H1 (cell line): Measurements from ENCODE around the gene CLMP. TPM values are rescaled to one million over a fixed set of nuclear protein-coding genes. Genes with fewer than 3 reads are reported as not detected.

Source experiments
- CTCF ChIA-PET: fragments of 300-600 bp; sonication (Branson Sonifier 250); formaldehyde crosslinking; loops from one replicate; lab custom pipeline; 2021; ENCODE audit not compliant: partially characterized antibody; lab: Charles Lee
- POLR2A ChIA-PET: fragments of 300-600 bp; sonication (Branson Sonifier 250); formaldehyde crosslinking; loops from one replicate; lab custom pipeline; 2021; ENCODE audit warnings: inconsistent platforms; ENCODE audit not compliant: partially characterized antibody; lab: Charles Lee
- DNase-seq, 2 experiments: peaks; one replicate each; pipeline versions ENCODE4 v3.0.0 to v3.0.0-alpha.2; 2010 to 2022; ENCODE audit warnings: low spot score in 2 of 2, low read depth in 1 of 2, mixed read lengths in 1 of 2
- FAIRE-seq: peaks from 2 replicates; lab custom pipeline; 2011; peaks lifted over from hg19 to GRCh38; lab: Jason Lieb, UNC
- H2AFZ ChIP-seq: 2 replicates; pipeline ENCODE4 v1.8.1; 2012; ENCODE audit warnings: low read length, inconsistent platforms
- H2AK5ac ChIP-seq: 2 replicates; pipeline ENCODE4 v1.6.1; 2013; ENCODE audit warnings: low read depth, low read length
- H2BK120ac ChIP-seq: replicated peaks from 2 replicates; pipeline ENCODE3; 2013; ENCODE audit warnings: low read depth, low read length, inconsistent platforms
- H2BK12ac ChIP-seq: 2 replicates; pipeline ENCODE4 v1.6.1; 2013; ENCODE audit warnings: low read depth, low read length
- H2BK15ac ChIP-seq: 2 replicates; pipeline ENCODE4 v1.6.1; 2013; ENCODE audit warnings: low read length
- H2BK20ac ChIP-seq: 2 replicates; pipeline ENCODE4 v1.6.1; 2013; ENCODE audit warnings: low read length
- H2BK5ac ChIP-seq: 2 replicates; pipeline ENCODE4 v1.6.1; 2013; ENCODE audit warnings: low read depth, low read length
- H3K14ac ChIP-seq: 2 replicates; pipeline ENCODE4 v1.6.1; 2013; ENCODE audit warnings: inconsistent platforms; ENCODE audit not compliant: insufficient read length
- H3K18ac ChIP-seq: 2 replicates; pipeline ENCODE4 v1.6.1; 2013; ENCODE audit warnings: low read length; ENCODE audit errors: extremely low read depth
- H3K23ac ChIP-seq: 2 replicates; pipeline ENCODE4 v1.6.1; 2013; ENCODE audit warnings: inconsistent platforms; ENCODE audit not compliant: insufficient read length
- H3K23me2 ChIP-seq: 2 replicates; pipeline ENCODE4 v1.6.1; 2013; ENCODE audit warnings: low read depth, low read length
- H3K27ac ChIP-seq: 2 replicates; pipeline ENCODE4 v1.6.1; 2011; ENCODE audit warnings: low read depth, low read length, inconsistent platforms
- H3K27me3 ChIP-seq, 4 experiments: replicated peaks in 1 of 4; 1 replicate in 1 of 4; 2 replicates in 3 of 4; pipeline versions ENCODE4 v1.6.1 to v1.8.1; 2011 to 2013; ENCODE audit warnings: low read length in 3 of 4, mild to moderate bottlenecking in 3 of 4, inconsistent platforms in 2 of 4, mixed read lengths in 2 of 4, moderate library complexity in 1 of 4; ENCODE audit not compliant: control insufficient read depth in 3 of 4, insufficient read depth in 3 of 4; ENCODE audit errors: extremely low read depth in 1 of 4
- H3K36me3 ChIP-seq, 4 experiments: 2 replicates each; pipeline versions ENCODE4 v1.6.1 to v1.8.1; 2011 to 2013; ENCODE audit warnings: mild to moderate bottlenecking in 4 of 4, low read length in 3 of 4, moderate library complexity in 2 of 4, control low read depth in 1 of 4, inconsistent platforms in 1 of 4; ENCODE audit not compliant: insufficient read depth in 4 of 4, control insufficient read depth in 2 of 4
- H3K4ac ChIP-seq: replicated peaks from 2 replicates; pipeline ENCODE3; 2013; ENCODE audit warnings: low read length, low read depth, mixed read lengths, inconsistent platforms; ENCODE audit not compliant: insufficient read length
- H3K4me1 ChIP-seq, 4 experiments: replicated peaks in 1 of 4; 1 replicate in 1 of 4; 2 replicates in 3 of 4; pipeline versions ENCODE4 v1.6.1 to v1.8.1; 2011 to 2013; ENCODE audit warnings: low read length in 3 of 4, inconsistent platforms in 2 of 4, mixed read lengths in 1 of 4; ENCODE audit not compliant: insufficient read depth in 4 of 4, control insufficient read depth in 3 of 4
- H3K4me2 ChIP-seq, 2 experiments: 2 replicates each; pipeline versions ENCODE4 v1.6.1 to v1.8.1; 2011 to 2013; ENCODE audit warnings: low read depth in 2 of 2, low read length in 2 of 2, control low read depth in 1 of 2, inconsistent platforms in 1 of 2, mild to moderate bottlenecking in 1 of 2; ENCODE audit not compliant: insufficient read depth in 1 of 2
- H3K4me3 ChIP-seq, 4 experiments: fragments of 200-600, 300-600 bp in 1 of 4; sonication (generic), shearing (Covaris generic), sonication (Bioruptor Twin) in 1 of 4; 2 replicates each; pipeline versions ENCODE4 v1.5.1 to v1.8.1; 2011 to 2016; ENCODE audit warnings: low read length in 4 of 4, low read depth in 3 of 4, control low read depth in 2 of 4, inconsistent platforms in 2 of 4, mild to moderate bottlenecking in 2 of 4, mixed read lengths in 1 of 4, moderate library complexity in 1 of 4; ENCODE audit not compliant: insufficient read depth in 2 of 4; ENCODE audit errors: extremely low read depth in 1 of 4
- H3K56ac ChIP-seq: replicated peaks from 2 replicates; pipeline ENCODE3; 2013; ENCODE audit warnings: low read depth, mild to moderate bottlenecking, mixed read lengths, low read length, inconsistent platforms; ENCODE audit not compliant: insufficient read length
- H3K79me1 ChIP-seq: 2 replicates; pipeline ENCODE4 v1.6.1; 2013; ENCODE audit warnings: low read depth, low read length, control low read depth
- H3K79me2 ChIP-seq, 2 experiments: 2 replicates each; pipeline versions ENCODE4 v1.6.1 to v1.8.1; 2012 to 2013; ENCODE audit warnings: low read length in 2 of 2, mild to moderate bottlenecking in 2 of 2, inconsistent platforms in 1 of 2; ENCODE audit not compliant: insufficient read depth in 2 of 2, control insufficient read depth in 1 of 2
- H3K9ac ChIP-seq, 4 experiments: replicated peaks in 1 of 4; 1 replicate in 1 of 4; 2 replicates in 3 of 4; pipeline versions ENCODE4 v1.6.1 to v1.8.1; 2011 to 2013; ENCODE audit warnings: low read depth in 3 of 4, low read length in 3 of 4, control low read depth in 2 of 4, mild to moderate bottlenecking in 2 of 4, moderate library complexity in 2 of 4, inconsistent platforms in 1 of 4; ENCODE audit errors: extremely low read depth in 1 of 4
- H3K9me3 ChIP-seq, 2 experiments: 2 replicates each; pipeline versions ENCODE4 v1.6.1 to v1.8.1; 2012 to 2013; ENCODE audit warnings: mild to moderate bottlenecking in 2 of 2, moderate library complexity in 2 of 2, control low read depth in 1 of 2, inconsistent platforms in 1 of 2, low read depth in 1 of 2, low read length in 1 of 2, mixed read lengths in 1 of 2; ENCODE audit not compliant: insufficient read depth in 2 of 2
- H4K20me1 ChIP-seq, 2 experiments: replicated peaks in 1 of 2; 2 replicates each; pipeline versions ENCODE3 to v1.8.1; 2011 to 2013; ENCODE audit warnings: inconsistent platforms in 2 of 2, low read length in 2 of 2, mild to moderate bottlenecking in 1 of 2; ENCODE audit not compliant: insufficient read depth in 2 of 2, control insufficient read depth in 1 of 2
- H4K5ac ChIP-seq: 2 replicates; pipeline ENCODE4 v1.6.1; 2013; ENCODE audit warnings: low read length, low read depth, mixed read lengths, inconsistent platforms; ENCODE audit not compliant: insufficient read length
- H4K8ac ChIP-seq: 2 replicates; pipeline ENCODE4 v1.8.0; 2013; ENCODE audit warnings: mild to moderate bottlenecking, moderate library complexity, low read length, inconsistent platforms; ENCODE audit not compliant: insufficient read depth; ENCODE audit errors: extremely low read depth
- H4K91ac ChIP-seq: replicated peaks from 2 replicates; pipeline ENCODE3; 2013; ENCODE audit warnings: low read length, mixed read lengths, inconsistent platforms; ENCODE audit not compliant: insufficient read length
- CHD2 ChIP-seq: IDR thresholded peaks from 2 replicates; pipeline ENCODE4 v1.6.1; 2012; ENCODE audit warnings: low read length, improper control_type of control experiment
- HDAC6 ChIP-seq: IDR thresholded peaks from one replicate; pipeline ENCODE4 v1.7.1; 2012; ENCODE audit warnings: low read depth, mild to moderate bottlenecking, inconsistent platforms, low read length, moderate library complexity
- RXRA ChIP-seq: IDR thresholded peaks from 2 replicates; pipeline ENCODE4 v1.6.1; 2011; ENCODE audit warnings: low read depth, mild to moderate bottlenecking, low read length, moderate library complexity; ENCODE audit not compliant: insufficient read depth
- WGBS, 2 experiments: shearing (Covaris generic) in 1 of 2; methylation state at CpG; one replicate each; pipeline versions ENCODE4 v1.1.6 to v1.1.7; 2013 to 2015; ENCODE audit warnings: low lambda C conversion rate in 2 of 2, mixed read lengths in 2 of 2, inconsistent platforms in 1 of 2, low coverage in 1 of 2, missing lambda C conversion rate in 1 of 2; ENCODE audit not compliant: insufficient replicate concordance in 2 of 2, insufficient coverage in 1 of 2, insufficient read length in 1 of 2; ENCODE audit errors: extremely low coverage in 1 of 2, missing lambda C conversion rate in 1 of 2; 5-methylcytosine and 5-hydroxymethylcytosine counted together
- polyA plus RNA-seq, 7 experiments: library from polyadenylated mRNA; depleted of rRNA in 3 of 7; stranded (reverse) in 5 of 7; unstranded in 2 of 7; fragments of >200 nt in 5 of 7; fragments of 200-250 nt in 2 of 7; gene quantifications; 1 replicate in 5 of 7; 2 replicates in 1 of 7; 4 replicates in 1 of 7; pipeline versions ENCODE4 v1.2.1 to v1.2.3, GENCODE V29; 2011 to 2013; ENCODE audit warnings: missing spikeins in 2 of 7, mixed read lengths in 2 of 7
- total RNA-seq: library from RNA; stranded (reverse); fragmentation: NEBNext Ultra II Directional; extraction: Animal tissue kit (Norgen Biotek cat#: 25700); gene quantifications from 2 replicates; pipeline ENCODE4 v1.2.1, GENCODE V29; 2021
- TF ChIP-seq, protein P1 (sequence below): IDR thresholded peaks from 2 replicates; pipeline ENCODE4 v1.6.1; 2012; ENCODE audit warnings: inconsistent platforms
- TF ChIP-seq, protein P2 (sequence below): IDR thresholded peaks from 2 replicates; pipeline ENCODE4 v1.6.1; 2012; ENCODE audit warnings: low read length, inconsistent platforms

CLMP gene
- total and polyA plus RNA-seq, 2 of the 8 experiments (the other 6 are each of a cell fraction or from before 2014, with no cell fraction given) = 9.9 to 24.1 TPM

- H3K9ac ChIP-seq = no peak overlapping the region
- H3K9me3 ChIP-seq = no peaks in the 10 kb centered on the region
- no peak overlapping the region for H2AFZ ChIP-seq
- no peak overlapping the region for H3K4me3 ChIP-seq
- H2BK12ac ChIP-seq = no peak overlapping the region
- TF ChIP-seq CHD2 (no peak), HDAC6 (no peak), RXRA (no peak)
- TF ChIP-seq, protein P1, sequence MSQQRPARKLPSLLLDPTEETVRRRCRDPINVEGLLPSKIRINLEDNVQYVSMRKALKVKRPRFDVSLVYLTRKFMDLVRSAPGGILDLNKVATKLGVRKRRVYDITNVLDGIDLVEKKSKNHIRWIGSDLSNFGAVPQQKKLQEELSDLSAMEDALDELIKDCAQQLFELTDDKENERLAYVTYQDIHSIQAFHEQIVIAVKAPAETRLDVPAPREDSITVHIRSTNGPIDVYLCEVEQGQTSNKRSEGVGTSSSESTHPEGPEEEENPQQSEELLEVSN = no peak
- TF ChIP-seq, protein P2, sequence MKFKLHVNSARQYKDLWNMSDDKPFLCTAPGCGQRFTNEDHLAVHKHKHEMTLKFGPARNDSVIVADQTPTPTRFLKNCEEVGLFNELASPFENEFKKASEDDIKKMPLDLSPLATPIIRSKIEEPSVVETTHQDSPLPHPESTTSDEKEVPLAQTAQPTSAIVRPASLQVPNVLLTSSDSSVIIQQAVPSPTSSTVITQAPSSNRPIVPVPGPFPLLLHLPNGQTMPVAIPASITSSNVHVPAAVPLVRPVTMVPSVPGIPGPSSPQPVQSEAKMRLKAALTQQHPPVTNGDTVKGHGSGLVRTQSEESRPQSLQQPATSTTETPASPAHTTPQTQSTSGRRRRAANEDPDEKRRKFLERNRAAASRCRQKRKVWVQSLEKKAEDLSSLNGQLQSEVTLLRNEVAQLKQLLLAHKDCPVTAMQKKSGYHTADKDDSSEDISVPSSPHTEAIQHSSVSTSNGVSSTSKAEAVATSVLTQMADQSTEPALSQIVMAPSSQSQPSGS = no peak
- TF ChIP-seq, all 59 proteins: peak for 0
- no peak overlapping the region for H3K56ac ChIP-seq
- no peak overlapping the region for H3K4ac ChIP-seq
- no peaks in the 10 kb centered on the region for H3K27me3 ChIP-seq
- no peak overlapping the region for H2AK5ac ChIP-seq
- no peak overlapping the region for H4K5ac ChIP-seq
- no peak overlapping the region for H3K4me2 ChIP-seq
- no peak overlapping the region for H2BK5ac ChIP-seq
- no peak overlapping the region for H2BK20ac ChIP-seq
- H4K8ac ChIP-seq = no peak overlapping the region
- no peak for FAIRE-seq
- no peaks in the 10 kb centered on the region for H3K79me1 ChIP-seq
- H3K27ac ChIP-seq = no peak overlapping the region
- no peak overlapping the region for H3K14ac ChIP-seq
- no peak overlapping the region for H2BK15ac ChIP-seq
- H4K91ac ChIP-seq = no peak overlapping the region
- H2BK120ac ChIP-seq = no peak overlapping the region
- 86% methylated on average over 5 of the region's 5 CpGs; no CpG with 5 or more reads in 1 of the 2 experiments for WGBS, 2 experiments
- H3K18ac ChIP-seq = no peak overlapping the region
- ChIA-PET POLR2A (interaction anchor here (1.0 kb wide), 1 partner anchor 23 kb away, joined by 5 read pairs; the partner anchor contains the start of gene HSPA8), CTCF (interaction anchor here (1.0 to 2.1 kb wide), 3 partner anchors 11 to 31 kb away, joined by 3 to 7 read pairs (median 4); no protein-coding TSS in a partner anchor)
- no peaks in the 10 kb centered on the region for H3K4me1 ChIP-seq
- H3K23ac ChIP-seq = no peak overlapping the region
- no peak for DNase-seq
- no peaks in the 10 kb centered on the region for H3K23me2 ChIP-seq
- no peaks in the 10 kb centered on the region for H4K20me1 ChIP-seq
- no peaks in the 10 kb centered on the region for H3K79me2 ChIP-seq
- peaks cover 0 to 3% (median 1%) of the 10 kb centered on the region in 4 experiments; a peak in 3 of 8 replicates for H3K36me3 ChIP-seq
Observed at GRCh38 chr11:123085497-123085896, 109.6 kb downstream of the CLMP start.
